Regular cardiac myocyte (primary cell): ENCODE data around the gene CSTF2T. TPM values are rescaled to one million over a fixed set of nuclear protein-coding genes. Genes with fewer than 3 reads are reported as not detected.

Source experiments
- total RNA-seq: library from RNA; depleted of rRNA; stranded (reverse); fragments of >200 nt; gene quantifications from 2 replicates; pipeline ENCODE4 v1.2.3, GENCODE V29; 2014

Gene CSTF2T
- 14.1 and 30.7 TPM in 2 replicates for total RNA-seq

GRCh38 chr10:51699475-51700227 is at the start of gene CSTF2T:
Gene CSTF2T (minus strand): TSS chr10:51699595. CDS start chr10:51699549, 46 bp downstream.

